ENCODE measurements around the gene SRPK2.

GRCh38 chr7:105304040-105304895 lies 84.5 kb downstream of the SRPK2 start:
- TF ChIP-seq GATA2 (IDR thresholded peaks at IDR 0.05; ENCODE audit: low read depth, low read length) (no peak), GATA3 (IDR thresholded peaks at IDR 0.05; ENCODE audit: low read depth, low read length) (no peak)
